ENCODE data around the gene PTCRA.
"Not testable (repeated sequence)": the region's sequence is repeated elsewhere in the genome, so short reads cannot be mapped to it uniquely, and the experiment has no call there.

PTCRA gene

GRCh38 chr6:42947950-42948349 is 32.1 kb downstream of the PTCRA start:
- TF ChIP-seq CTCF (IDR thresholded peaks at IDR 0.05; ENCODE audit: borderline replicate concordance, insufficient read depth, low read depth, low read length) = no peak

DNA sequence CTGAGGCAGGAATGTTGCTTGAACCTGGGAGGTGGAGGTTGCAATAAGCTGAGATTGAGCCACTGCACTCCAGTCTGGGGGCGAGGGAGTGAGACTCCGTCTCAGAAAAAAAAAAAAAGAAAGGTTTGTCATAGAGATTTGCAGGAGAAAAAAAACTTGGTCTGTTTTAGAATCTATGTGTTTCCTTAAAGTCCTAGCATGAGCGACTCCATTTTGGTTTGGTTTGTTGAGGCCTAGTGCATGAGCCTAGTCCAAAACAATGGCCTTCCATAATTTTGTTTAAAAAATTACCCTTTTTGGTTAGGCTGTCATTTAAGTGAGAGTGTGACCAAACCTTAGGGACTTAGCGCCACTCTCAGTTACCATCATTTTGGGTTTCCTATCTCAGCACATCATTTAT is 36.5 kb downstream of the PTCRA start:
- H3K4me3 ChIP-seq (ENCODE audit: low read depth, low read length) = no peak overlapping the region
- no peak for TF ChIP-seq CTCF (IDR thresholded peaks at IDR 0.05; ENCODE audit: borderline replicate concordance, insufficient read depth, low read depth, low read length)

More at GRCh38 chr6:42947950-42948349, 32.1 kb downstream of the PTCRA start:
- H3K4me3 ChIP-seq (ENCODE audit: low read depth, low read length) = no peak overlapping the region

- not testable (repeated sequence) for H3K4me3 ChIP-seq (ENCODE audit: low read depth, low read length)
Observed at GRCh38 chr6:42954405-42954804, 38.6 kb downstream of the PTCRA start.

GRCh38 chr6:42958125-42958524 is 42.3 kb downstream of the PTCRA start:
- no peak for TF ChIP-seq CTCF (IDR thresholded peaks at IDR 0.05; ENCODE audit: borderline replicate concordance, insufficient read depth, low read depth, low read length)
- H3K4me3 ChIP-seq (ENCODE audit: low read depth, low read length) = no peak overlapping the region

GRCh38 chr6:42959917-42960242 is 44.0 kb downstream of the PTCRA start:
- TF ChIP-seq CTCF (IDR thresholded peaks at IDR 0.05; ENCODE audit: borderline replicate concordance, insufficient read depth, low read depth, low read length) = no peak
- no peak overlapping the region for H3K4me3 ChIP-seq (ENCODE audit: low read depth, low read length)

DNA sequence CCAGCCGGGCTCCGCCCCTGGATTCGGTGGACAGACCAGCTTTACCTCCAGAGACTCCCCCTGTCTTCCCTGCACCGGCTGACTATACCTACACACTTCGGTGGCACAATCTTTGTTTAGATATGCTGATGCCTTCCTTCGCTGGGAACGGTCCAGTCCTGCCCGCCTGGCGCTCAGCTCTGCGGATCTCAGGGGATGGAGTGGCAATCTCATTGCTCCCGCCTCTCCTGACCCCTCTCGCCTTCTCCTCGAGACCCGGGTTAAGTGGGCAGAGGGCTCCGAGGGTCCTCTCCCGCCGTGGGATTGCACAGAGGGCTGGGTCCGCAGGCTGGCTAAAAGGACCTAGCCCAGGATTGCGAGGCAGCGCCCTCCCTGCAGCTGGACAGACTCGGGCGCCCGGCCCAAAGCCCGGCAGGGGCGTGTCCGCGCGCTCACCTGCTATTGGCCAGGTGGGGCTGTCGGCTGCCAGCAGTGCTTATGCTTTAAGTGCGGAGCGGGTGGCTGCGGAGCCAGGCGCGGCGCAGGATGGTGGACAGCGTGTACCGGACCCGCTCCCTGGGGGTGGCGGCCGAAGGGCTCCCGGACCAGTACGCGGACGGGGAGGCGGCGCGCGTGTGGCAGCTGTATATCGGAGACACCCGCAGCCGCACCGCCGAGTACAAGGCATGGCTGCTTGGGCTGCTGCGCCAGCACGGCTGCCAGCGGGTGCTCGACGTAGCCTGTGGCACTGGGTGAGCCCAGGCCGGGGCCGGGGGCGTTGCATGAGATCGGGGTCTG is 44.6 kb downstream of the PTCRA start, which contains the start of gene GNMT:
GNMT (plus strand) TSS at position 512 of the 777 bp plus-strand sequence; CDS start at position 526, 14 bp downstream.
- H3K4me3 ChIP-seq (ENCODE audit: low read depth, low read length) = no peak within 1 kb of the TSS

DNA sequence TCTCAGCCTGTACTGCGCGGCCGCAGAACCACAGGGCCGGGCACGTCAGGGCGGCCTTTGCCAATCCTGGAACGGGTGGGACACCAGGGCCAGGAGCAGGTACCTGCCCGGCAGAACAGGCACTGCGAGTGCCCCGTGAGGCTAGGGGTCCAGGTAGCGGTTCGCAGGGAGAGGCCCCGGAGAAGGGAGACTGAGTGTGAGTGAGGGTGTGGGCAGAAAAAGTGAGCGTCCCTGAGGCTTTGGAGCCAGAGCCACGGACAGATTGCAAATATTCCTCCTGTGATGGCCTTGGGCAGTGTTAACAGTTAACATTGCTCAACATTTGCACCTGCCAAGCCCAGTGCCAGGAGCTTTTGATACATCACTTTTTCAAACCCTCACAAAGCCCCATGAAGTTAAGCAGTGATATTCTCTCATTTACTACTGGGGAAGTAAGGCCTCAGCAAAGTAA is 45.2 kb downstream of the PTCRA start:
- no peak for TF ChIP-seq CTCF (IDR thresholded peaks at IDR 0.05; ENCODE audit: borderline replicate concordance, insufficient read depth, low read depth, low read length)
- H3K4me3 ChIP-seq (ENCODE audit: low read depth, low read length) = no peak overlapping the region

More for the DNA sequence above, 44.6 kb downstream of the PTCRA start, which contains the start of gene GNMT:
- no peak for TF ChIP-seq CTCF (IDR thresholded peaks at IDR 0.05; ENCODE audit: borderline replicate concordance, insufficient read depth, low read depth, low read length)

Measured in GM12875 (cell line).